ENCODE data around the gene TLR9.

The TLR9 gene

GRCh38 chr3:52196977-52197376, 28.5 kb downstream of the TLR9 start:
- H3K9me3 Mint-ChIP-seq: no peaks in the 10 kb centered on the region
- H3K4me1 Mint-ChIP-seq: peaks cover 27 to 34% of the 10 kb centered on the region in 2 donors
- peaks cover 4 to 21% of the 10 kb centered on the region in 2 donors for H3K36me3 Mint-ChIP-seq
- ATAC-seq (replicated peaks): no peak
- DNase-seq: no peak
- H3K4me3 Mint-ChIP-seq: no peak overlapping the region
- no peak overlapping the region for H3K27ac Mint-ChIP-seq
- no peaks in the 10 kb centered on the region for H3K27me3 Mint-ChIP-seq

DNA sequence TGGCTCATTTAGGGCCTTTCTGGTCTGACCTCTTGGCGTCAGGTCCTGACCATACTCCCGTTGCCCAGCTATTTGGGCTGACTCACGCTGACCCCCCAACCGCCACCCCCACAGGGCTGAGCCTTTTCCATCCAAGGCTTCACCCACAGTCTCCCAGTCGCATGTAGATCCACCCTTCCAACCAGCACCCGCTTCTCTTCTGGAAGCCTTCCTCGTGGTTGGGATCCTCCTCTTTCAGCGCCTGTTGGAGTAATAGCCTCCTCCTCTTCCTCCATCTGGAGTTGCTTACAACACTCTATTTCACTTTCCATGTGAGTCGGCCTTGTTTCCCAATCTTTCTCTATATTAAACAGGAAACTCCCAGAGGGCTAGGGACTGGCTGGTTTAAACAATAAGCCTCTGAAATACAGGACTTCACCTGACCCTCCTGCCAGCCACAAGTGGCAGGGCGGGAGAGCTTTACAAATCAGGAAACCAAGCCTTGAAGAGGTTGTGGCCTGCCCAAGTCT, 29.6 kb downstream of the TLR9 start:
- Mint-ChIP-seq H3K4me1 (peaks cover 21 to 25% of the 10 kb centered on the region in 2 donors), H3K27me3 (no peaks in the 10 kb centered on the region), H3K36me3 (peaks cover 4 to 13% of the 10 kb centered on the region in 2 donors), H3K4me3 (no peak overlapping the region), H3K27ac (no peak overlapping the region), H3K9me3 (no peaks in the 10 kb centered on the region)
- DNase-seq (no peak), ATAC-seq (replicated peaks) (no peak)

DNA sequence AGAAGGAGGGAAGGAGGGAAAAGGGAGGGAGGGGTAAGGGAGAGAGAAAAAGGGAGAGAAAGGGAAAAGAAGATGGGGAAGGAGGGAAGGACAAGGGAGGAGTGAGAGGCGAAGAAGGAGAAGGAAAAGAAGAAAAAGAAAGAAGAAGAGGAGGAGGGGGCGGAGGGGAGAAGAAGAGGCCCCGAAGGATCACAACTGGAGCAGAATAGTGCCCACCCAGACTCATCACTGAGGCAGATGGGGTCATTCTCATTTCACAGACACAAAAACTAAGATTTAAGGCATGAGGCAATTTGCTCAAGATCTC, 30.2 kb downstream of the TLR9 start:
- ATAC-seq (replicated peaks) (no peak), DNase-seq (no peak)
- Mint-ChIP-seq H3K4me1 (peaks cover 21 to 25% of the 10 kb centered on the region in 2 donors), H3K36me3 (peaks cover 2 to 10% of the 10 kb centered on the region in 2 donors), H3K4me3 (no peak overlapping the region), H3K27me3 (no peaks in the 10 kb centered on the region), H3K9me3 (no peaks in the 10 kb centered on the region), H3K27ac (no peak overlapping the region)

- Mint-ChIP-seq H3K27me3 (no peaks in the 10 kb centered on the region), H3K36me3 (peaks cover 0 to 7% of the 10 kb centered on the region in 2 donors), H3K4me3 (no peak overlapping the region), H3K27ac (no peak overlapping the region), H3K9me3 (no peaks in the 10 kb centered on the region), H3K4me1 (peaks cover 20 to 25% of the 10 kb centered on the region in 2 donors)
- ATAC-seq (replicated peaks) (no peak), DNase-seq (no peak)
These were observed 30.8 kb downstream of the TLR9 start for GRCh38 chr3:52194485-52195290.

- no peak overlapping the region for H3K4me3 Mint-ChIP-seq
These were observed 32.4 kb downstream of the TLR9 start for GRCh38 chr3:52193065-52193464.

GRCh38 chr3:52191663-52192062, 33.8 kb downstream of the TLR9 start:
- peak overlapping the region; percentile 60 for H3K27ac Mint-ChIP-seq
- no peaks in the 10 kb centered on the region for H3K9me3 Mint-ChIP-seq
- no peaks in the 10 kb centered on the region for H3K36me3 Mint-ChIP-seq
- no peak overlapping the region for H3K4me3 Mint-ChIP-seq
- ATAC-seq (replicated peaks) (no peak), DNase-seq (no peak)
- H3K27me3 Mint-ChIP-seq: no peaks in the 10 kb centered on the region
- peaks cover 8 to 9% of the 10 kb centered on the region in 2 donors for H3K4me1 Mint-ChIP-seq

More at GRCh38 chr3:52193065-52193464, 32.4 kb downstream of the TLR9 start:
- no peak overlapping the region for H3K27ac Mint-ChIP-seq
- H3K9me3 Mint-ChIP-seq: no peaks in the 10 kb centered on the region
- peaks cover 17 to 21% of the 10 kb centered on the region in 2 donors for H3K4me1 Mint-ChIP-seq
- ATAC-seq (replicated peaks) (no peak), DNase-seq (no peak)
- no peaks in the 10 kb centered on the region for H3K36me3 Mint-ChIP-seq
- no peaks in the 10 kb centered on the region for H3K27me3 Mint-ChIP-seq

DNA sequence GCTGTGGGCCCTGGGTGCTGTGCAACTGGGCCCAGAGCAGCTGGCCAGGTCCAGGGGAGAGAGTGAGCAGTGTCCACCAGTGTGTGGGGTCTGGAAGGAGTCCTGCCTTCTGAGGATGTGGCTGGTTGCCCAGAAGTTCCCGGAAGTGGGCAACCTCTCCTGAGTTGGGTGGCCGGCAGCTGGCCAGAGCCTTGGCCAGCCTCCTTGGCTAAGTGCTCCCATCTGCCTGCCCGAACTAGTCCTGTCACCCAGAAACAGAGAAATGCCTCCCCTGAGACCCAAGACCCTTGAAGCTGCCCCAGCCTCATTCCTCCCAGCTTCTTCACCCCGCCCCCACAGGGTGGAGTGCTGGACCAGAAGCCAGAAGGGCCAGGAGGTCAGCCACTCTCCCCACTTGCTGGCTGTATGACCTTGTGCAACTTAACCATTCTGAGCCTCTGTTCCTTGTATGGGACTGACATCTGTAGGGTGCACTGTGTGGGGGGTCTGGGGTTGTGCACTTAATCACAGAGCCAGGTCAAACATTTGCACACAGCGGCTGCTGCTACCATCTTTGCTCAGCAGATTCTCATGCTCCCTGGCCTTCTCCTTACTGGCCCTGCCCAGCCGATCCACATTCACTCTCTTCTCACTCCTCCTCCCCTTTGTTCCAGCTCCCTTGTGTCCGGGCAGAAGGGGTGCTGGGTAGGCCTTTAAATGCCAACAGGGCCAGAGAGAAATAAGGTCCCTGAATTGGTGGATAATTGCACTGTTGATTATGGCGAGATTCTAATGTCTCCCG, 35.0 kb downstream of the TLR9 start:
- DNase-seq: no peak

DNA sequence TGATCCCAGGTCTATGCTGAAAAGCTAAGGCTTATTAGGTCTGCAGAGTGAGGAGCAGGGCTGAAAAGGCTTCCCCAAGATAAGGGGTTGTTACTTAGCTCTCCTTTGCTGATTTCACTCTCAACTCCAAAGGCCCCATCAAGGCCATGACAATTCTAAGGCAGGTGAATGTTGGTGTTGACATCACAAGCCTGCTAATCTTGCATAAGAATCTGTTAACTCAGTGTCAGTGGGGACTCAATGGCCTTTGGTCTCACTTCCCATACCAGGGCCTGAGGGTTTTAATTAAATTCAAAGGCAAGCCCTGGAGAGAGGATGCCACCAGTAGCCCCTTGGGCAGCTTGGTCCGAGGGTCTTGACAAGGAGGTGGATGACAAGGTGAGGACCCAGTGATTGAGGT, 36.9 kb downstream of the TLR9 start:
- peak; percentile 6 to 39 for ATAC-seq (replicated peaks)
- no peak for DNase-seq
- Mint-ChIP-seq H3K36me3 (no peaks in the 10 kb centered on the region), H3K27me3 (no peaks in the 10 kb centered on the region), H3K27ac (no peak overlapping the region), H3K4me3 (no peak overlapping the region), H3K9me3 (no peaks in the 10 kb centered on the region), H3K4me1 (peaks cover 5 to 7% of the 10 kb centered on the region in 2 donors)

More for the DNA sequence above, 35.0 kb downstream of the TLR9 start:
- H3K4me1 Mint-ChIP-seq: peaks cover 5 to 7% of the 10 kb centered on the region in 2 donors
- no peaks in the 10 kb centered on the region for H3K27me3 Mint-ChIP-seq
- ATAC-seq (replicated peaks): no peak
- H3K4me3 Mint-ChIP-seq: no peak overlapping the region
- H3K9me3 Mint-ChIP-seq: no peaks in the 10 kb centered on the region
- H3K27ac Mint-ChIP-seq: no peak overlapping the region
- no peaks in the 10 kb centered on the region for H3K36me3 Mint-ChIP-seq

- ATAC-seq (replicated peaks): no peak
- Mint-ChIP-seq H3K4me3 (no peak overlapping the region), H3K4me1 (peaks cover 5 to 7% of the 10 kb centered on the region in 2 donors)
These were observed 38.7 kb downstream of the TLR9 start for GRCh38 chr3:52186729-52187128.

GRCh38 chr3:52185837-52186236, 39.6 kb downstream of the TLR9 start:
- H3K4me3 Mint-ChIP-seq: no peak overlapping the region
- no peaks in the 10 kb centered on the region for H3K9me3 Mint-ChIP-seq
- ATAC-seq (replicated peaks) (no peak), DNase-seq (no peak)
- H3K27ac Mint-ChIP-seq: no peak overlapping the region
- H3K36me3 Mint-ChIP-seq: no peaks in the 10 kb centered on the region
- H3K27me3 Mint-ChIP-seq: no peaks in the 10 kb centered on the region
- peaks cover 5 to 7% of the 10 kb centered on the region in 2 donors for H3K4me1 Mint-ChIP-seq

More at GRCh38 chr3:52186729-52187128, 38.7 kb downstream of the TLR9 start:
- Mint-ChIP-seq H3K27me3 (no peaks in the 10 kb centered on the region), H3K27ac (no peak overlapping the region), H3K36me3 (no peaks in the 10 kb centered on the region), H3K9me3 (no peaks in the 10 kb centered on the region)
- no peak for DNase-seq

- H3K27ac Mint-ChIP-seq: no peak overlapping the region
- no peaks in the 10 kb centered on the region for H3K9me3 Mint-ChIP-seq
- no peak overlapping the region for H3K4me3 Mint-ChIP-seq
- ATAC-seq (replicated peaks) (no peak), DNase-seq (no peak)
- H3K27me3 Mint-ChIP-seq: no peaks in the 10 kb centered on the region
- peaks cover 5 to 7% of the 10 kb centered on the region in 2 donors for H3K4me1 Mint-ChIP-seq
- no peaks in the 10 kb centered on the region for H3K36me3 Mint-ChIP-seq
These were observed 40.1 kb downstream of the TLR9 start for GRCh38 chr3:52185311-52185710.

DNA sequence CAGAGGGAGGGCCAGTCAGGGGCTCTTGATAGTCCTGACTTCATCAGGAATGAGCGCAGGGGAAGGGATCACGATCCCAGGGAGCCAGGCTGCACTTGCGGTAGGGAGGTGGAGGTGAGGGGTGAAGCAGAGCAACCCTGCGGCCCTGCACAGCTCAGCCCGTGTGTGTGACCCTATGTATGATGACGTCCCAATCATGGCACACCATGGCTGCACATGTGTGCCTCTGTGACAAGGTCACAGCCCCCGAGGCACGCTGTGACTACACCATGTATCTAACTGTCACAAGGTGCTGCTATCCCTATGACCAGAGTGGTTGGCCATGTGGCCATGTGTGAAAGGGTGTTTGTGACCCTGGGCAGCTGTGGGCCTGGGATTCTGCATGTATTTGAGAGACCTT, 40.8 kb downstream of the TLR9 start:
- no peak overlapping the region for H3K27ac Mint-ChIP-seq
- ATAC-seq (replicated peaks) (no peak), DNase-seq (no peak)
- no peaks in the 10 kb centered on the region for H3K27me3 Mint-ChIP-seq
- no peaks in the 10 kb centered on the region for H3K36me3 Mint-ChIP-seq
- peaks cover 6 to 7% of the 10 kb centered on the region in 2 donors for H3K4me1 Mint-ChIP-seq
- no peak overlapping the region for H3K4me3 Mint-ChIP-seq
- no peaks in the 10 kb centered on the region for H3K9me3 Mint-ChIP-seq

DNA sequence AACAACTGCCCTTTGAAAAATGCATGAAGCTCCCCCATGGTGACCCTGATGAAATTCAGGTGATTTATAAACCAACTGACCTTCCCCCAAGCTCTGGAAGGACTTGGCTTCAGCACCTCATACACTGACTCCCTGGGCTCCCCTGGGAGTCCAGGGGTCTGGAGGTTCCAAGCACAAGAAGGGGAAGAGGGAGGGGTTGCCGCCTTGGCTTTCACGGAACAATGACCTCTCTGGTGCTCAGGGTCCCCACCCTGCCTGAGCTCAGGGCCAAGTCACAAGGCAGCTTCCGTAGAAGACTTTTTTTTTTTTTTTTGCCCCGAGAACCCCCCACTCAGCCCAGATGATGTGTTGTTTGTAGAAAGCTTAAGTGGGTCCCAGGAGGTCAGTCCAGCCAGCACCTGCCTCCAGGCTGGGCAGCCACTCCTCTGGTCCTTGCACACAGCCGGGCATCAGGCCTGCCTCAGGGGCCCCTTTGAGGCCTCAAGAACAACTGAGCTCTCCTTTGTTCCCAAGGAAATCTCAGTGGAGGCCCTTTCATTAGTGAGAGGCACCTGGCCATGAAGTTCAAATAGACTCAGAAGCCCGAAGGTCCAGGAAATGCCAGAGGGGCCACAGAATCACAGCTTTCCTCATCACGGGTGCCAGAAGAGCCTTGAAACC, 41.5 kb downstream of the TLR9 start:
- Mint-ChIP-seq H3K27ac (no peak overlapping the region), H3K36me3 (no peaks in the 10 kb centered on the region), H3K27me3 (no peaks in the 10 kb centered on the region), H3K4me1 (peaks cover 3 to 4% of the 10 kb centered on the region in 2 donors), H3K9me3 (no peaks in the 10 kb centered on the region), H3K4me3 (no peak overlapping the region)
- DNase-seq: no peak
- no peak for ATAC-seq (replicated peaks)

DNA sequence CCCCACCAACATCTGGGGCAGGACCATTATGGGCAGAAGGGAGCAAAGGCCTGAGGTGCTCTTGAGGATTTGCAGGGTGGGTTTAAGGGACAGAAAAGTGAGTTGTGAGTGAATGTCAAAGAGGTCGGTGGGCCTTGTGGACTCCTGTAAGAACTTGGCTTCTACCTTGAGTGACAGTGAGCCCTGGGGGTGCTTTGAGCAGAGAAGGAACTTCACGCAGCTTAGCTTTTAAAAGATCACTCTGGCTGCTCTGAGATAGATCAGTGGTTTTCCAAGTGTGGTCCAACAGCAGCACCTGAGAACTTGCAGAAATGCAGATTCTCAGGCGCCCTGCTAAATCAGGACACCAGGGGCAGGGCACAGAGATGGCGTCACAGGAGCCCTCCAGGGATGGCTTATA, 42.8 kb downstream of the TLR9 start:
- Mint-ChIP-seq H3K36me3 (no peaks in the 10 kb centered on the region), H3K27me3 (no peaks in the 10 kb centered on the region), H3K27ac (no peak overlapping the region), H3K4me3 (no peak overlapping the region), H3K9me3 (no peaks in the 10 kb centered on the region), H3K4me1 (peaks cover 0 to 2% of the 10 kb centered on the region in 2 donors)
- DNase-seq (no peak), ATAC-seq (replicated peaks) (no peak)
